HG03045 (cell line): ENCODE measurements around the gene CDC14B.
A peak's percentile ranks its signal among the peaks of the same experiment; 100 is the strongest.
"Not testable (repeated sequence)": the region's sequence is repeated elsewhere in the genome, so short reads cannot be mapped to it uniquely, and the experiment has no call there.

ENCODE experiments used
- ATAC-seq: cut with Tn5 transposase; IDR thresholded peaks from one replicate; pipeline ENCODE4 v1.9.1; 2021; ENCODE audit warnings: mild to moderate bottlenecking, moderate library complexity; ENCODE audit not compliant: unreplicated experiment

The CDC14B gene

GRCh38 chr9:96626912-96627311, 7.3 kb upstream of the CDC14B start:
- no peak for ATAC-seq

- ATAC-seq = no peak
Observed at GRCh38 chr9:96621618-96622017, 2.0 kb upstream of the CDC14B start.

GRCh38 chr9:96620832-96621269, 1.2 kb upstream of the CDC14B start:
- ATAC-seq = no peak

GRCh38 chr9:96620181-96620514, 505 bp upstream of the CDC14B start:
- ATAC-seq = no peak

GRCh38 chr9:96619124-96619465, 548 bp downstream of the CDC14B start:
- ATAC-seq = peak; percentile 11

- no peak for ATAC-seq
Observed at GRCh38 chr9:96618209-96619123, 1.2 kb downstream of the CDC14B start.

- no peak for ATAC-seq
Observed at GRCh38 chr9:96617439-96618185, 2.0 kb downstream of the CDC14B start.

- no peak for ATAC-seq
Observed at GRCh38 chr9:96616817-96617438, 2.7 kb downstream of the CDC14B start.

GRCh38 chr9:96615411-96615810, 4.2 kb downstream of the CDC14B start:
- ATAC-seq = no peak

- ATAC-seq = not testable (repeated sequence)
Observed at GRCh38 chr9:96614664-96615063, 5.0 kb downstream of the CDC14B start.

GRCh38 chr9:96612966-96613589, 6.6 kb downstream of the CDC14B start:
- ATAC-seq = no peak

GRCh38 chr9:96612105-96612965, 7.3 kb downstream of the CDC14B start:
- no peak for ATAC-seq

- no peak for ATAC-seq
Observed at GRCh38 chr9:96611302-96611701, 8.3 kb downstream of the CDC14B start.

- ATAC-seq = no peak
Observed at GRCh38 chr9:96609732-96610131, 9.9 kb downstream of the CDC14B start.

GRCh38 chr9:96607971-96608370, 11.7 kb downstream of the CDC14B start:
- no peak for ATAC-seq

GRCh38 chr9:96605328-96605727, 14.3 kb downstream of the CDC14B start:
- no peak for ATAC-seq

- no peak for ATAC-seq
Observed at GRCh38 chr9:96604004-96604319, 15.7 kb downstream of the CDC14B start.

GRCh38 chr9:96603305-96604003, 16.2 kb downstream of the CDC14B start:
- ATAC-seq = no peak

- ATAC-seq = no peak
Observed at GRCh38 chr9:96599298-96599697, 20.3 kb downstream of the CDC14B start.

GRCh38 chr9:96596601-96597111, 23.0 kb downstream of the CDC14B start:
- ATAC-seq = no peak
